GM12873 (cell line): ENCODE data around the gene AUTS2.

Experiments
- TF ChIP-seq, protein P1 (sequence below): IDR thresholded peaks from 2 replicates; pipeline ENCODE4 v1.5.1; 2012; ENCODE audit warnings: low read depth, mild to moderate bottlenecking, moderate library complexity, low read length, control low read depth; ENCODE audit not compliant: insufficient read depth; ENCODE audit errors: missing control alignments

AUTS2 gene

DNA sequence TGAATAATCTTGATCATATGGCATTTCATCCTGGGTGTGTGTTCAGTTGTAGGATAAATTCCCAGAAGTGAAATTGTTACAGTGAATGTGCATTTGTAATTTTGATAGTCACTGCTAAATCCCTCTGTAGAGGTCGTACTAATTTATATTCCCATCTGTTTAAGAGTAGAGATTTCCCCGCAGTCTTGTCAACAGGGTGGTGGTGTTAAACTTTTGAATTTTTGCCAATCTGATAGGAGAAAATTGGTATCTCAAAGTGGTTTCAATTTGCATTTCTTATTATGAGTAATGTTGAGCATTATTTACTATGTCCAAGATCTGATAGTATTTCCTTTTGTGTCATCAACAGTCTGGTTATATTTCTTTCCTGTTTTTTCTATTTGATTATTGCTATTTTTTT is 101.7 kb downstream of the AUTS2 start:
- TF ChIP-seq, protein P1, sequence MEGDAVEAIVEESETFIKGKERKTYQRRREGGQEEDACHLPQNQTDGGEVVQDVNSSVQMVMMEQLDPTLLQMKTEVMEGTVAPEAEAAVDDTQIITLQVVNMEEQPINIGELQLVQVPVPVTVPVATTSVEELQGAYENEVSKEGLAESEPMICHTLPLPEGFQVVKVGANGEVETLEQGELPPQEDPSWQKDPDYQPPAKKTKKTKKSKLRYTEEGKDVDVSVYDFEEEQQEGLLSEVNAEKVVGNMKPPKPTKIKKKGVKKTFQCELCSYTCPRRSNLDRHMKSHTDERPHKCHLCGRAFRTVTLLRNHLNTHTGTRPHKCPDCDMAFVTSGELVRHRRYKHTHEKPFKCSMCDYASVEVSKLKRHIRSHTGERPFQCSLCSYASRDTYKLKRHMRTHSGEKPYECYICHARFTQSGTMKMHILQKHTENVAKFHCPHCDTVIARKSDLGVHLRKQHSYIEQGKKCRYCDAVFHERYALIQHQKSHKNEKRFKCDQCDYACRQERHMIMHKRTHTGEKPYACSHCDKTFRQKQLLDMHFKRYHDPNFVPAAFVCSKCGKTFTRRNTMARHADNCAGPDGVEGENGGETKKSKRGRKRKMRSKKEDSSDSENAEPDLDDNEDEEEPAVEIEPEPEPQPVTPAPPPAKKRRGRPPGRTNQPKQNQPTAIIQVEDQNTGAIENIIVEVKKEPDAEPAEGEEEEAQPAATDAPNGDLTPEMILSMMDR = no peak

DNA sequence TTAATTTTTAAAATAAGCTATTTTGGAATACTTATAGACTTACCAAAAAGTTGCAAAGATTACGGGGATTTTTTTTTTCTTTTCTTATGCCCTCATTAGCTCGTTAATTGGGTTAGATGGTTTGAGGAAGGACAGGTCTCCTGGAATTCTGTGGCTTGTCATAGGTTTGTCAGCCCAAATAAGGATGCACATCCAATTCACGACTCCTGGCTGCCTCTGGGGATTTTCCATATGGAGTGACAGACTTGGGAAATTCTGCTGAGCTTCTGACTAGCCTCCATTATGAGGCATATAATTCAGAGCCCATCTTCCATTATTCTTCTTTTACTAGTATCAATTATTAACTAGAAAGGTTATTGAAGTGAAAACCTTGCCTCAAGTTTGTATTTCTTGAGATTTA is 102.1 kb downstream of the AUTS2 start:
- TF ChIP-seq, protein P1 = no peak

DNA sequence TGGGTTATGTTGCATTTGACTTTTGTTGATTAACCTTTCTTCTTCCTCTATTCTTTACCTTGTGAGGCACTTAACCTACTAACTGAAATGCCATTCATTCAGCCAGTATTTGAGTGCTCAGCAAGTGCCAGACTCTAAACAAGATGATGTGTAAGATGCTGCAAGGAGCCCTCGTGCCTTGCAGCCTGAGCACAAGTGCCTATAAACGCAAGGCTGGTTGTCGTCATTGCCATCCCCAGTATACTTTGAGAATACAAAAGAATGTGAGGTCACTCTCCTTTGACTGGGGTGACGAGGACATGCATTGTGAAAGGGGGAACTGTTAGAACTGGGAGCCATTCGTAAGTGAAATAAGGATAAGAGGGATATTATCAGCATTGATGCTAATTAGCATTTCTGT is 103.0 kb downstream of the AUTS2 start:
- TF ChIP-seq, protein P1 = no peak

DNA sequence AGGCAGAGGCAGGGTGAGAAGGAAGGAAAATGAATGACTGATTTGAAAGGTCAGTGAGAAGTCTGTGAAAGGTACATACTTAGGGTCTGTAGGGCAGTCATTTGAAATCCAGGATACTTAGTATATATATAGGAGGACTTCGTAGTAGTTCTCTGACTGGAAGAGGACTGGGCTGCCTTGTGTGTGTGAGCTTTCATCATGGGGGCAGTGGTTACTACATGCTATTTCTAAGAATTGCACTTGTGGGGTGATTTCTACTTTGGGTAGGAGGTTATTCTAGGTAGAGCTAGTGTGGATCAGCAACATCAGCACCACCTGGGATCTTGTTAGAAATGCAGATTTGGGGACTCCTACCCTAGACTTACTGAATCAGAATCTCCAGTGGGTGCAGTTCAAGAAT is 104.1 kb downstream of the AUTS2 start:
- TF ChIP-seq, protein P1 = no peak

DNA sequence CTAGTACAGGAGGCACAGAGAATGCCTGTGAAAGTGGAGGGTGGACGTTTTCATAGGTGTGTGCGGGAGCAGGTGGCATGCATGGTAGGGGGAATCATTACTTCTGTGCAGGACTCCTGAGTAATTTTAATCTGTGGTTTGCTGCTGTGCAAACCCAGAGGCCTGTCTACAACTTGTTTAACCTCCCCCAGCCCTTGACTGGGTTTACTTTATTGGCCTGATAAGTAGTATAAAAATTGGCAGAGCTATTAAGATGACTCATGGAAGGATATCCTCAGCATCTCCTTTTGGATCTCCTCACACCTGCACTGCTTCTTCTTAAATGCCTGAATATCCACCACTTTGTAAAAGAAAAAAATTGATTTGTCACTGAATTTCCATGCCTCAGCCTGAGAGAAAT is 104.8 kb downstream of the AUTS2 start:
- TF ChIP-seq, protein P1 = no peak

DNA sequence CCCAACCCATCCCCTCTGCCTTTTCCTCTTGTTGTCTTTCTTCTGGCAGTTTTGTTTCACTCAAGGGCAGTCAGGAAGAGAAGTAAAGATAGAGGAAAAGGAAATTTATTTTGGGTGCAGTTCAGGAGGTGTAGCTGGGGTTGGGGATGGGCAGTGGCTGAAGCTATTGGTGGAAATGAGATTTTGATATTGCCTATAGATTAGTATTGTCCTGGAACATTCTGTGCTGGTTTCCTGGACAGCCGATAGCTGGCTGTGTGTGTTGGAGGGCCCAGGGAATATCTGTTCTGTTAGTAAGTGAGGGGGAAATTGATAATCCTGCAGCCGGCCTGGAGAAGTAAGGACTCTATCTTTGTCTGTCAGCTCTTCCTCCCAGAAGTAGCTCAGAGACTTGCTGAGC is 107.8 kb downstream of the AUTS2 start:
- TF ChIP-seq, protein P1 = no peak

DNA sequence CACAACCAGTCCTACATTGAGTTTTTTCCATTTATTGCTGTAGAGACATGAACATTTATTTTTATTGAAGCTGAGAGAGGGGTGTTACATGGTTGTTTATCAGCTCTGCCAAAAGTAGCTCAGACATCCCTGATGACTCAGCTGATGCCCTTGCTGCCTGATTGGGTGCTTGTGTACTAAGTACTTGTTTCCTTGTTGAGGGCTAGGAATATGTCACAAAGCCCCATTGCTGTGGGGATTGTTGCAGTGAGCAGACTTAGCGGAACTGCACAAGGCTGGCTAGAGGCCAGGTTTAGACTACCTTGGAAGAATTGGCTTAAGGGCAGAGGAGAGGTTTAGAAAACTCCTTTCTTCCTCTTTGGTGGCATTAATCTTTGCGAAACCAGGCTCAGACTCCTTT is 110.6 kb downstream of the AUTS2 start:
- TF ChIP-seq, protein P1 = no peak
